Fibroblast of lung (primary cell): ENCODE results near the gene CUBN. TPM values are rescaled to one million over a fixed set of nuclear protein-coding genes. Genes with fewer than 3 reads are reported as not detected.

Experiments used
- DNase-seq, 2 donors: peaks; one replicate each; pipeline versions ENCODE4 v3.0.0 to v3.0.0-alpha.2; 2010; ENCODE audit warnings: low read depth in 2 of 2
- H2AFZ ChIP-seq: 2 replicates; pipeline ENCODE4 v1.5.1; 2012; ENCODE audit warnings: low read length, control low read depth, inconsistent platforms
- H3K27ac ChIP-seq: 2 replicates; pipeline ENCODE4 v1.5.1; 2011; ENCODE audit warnings: low read length, control low read depth; ENCODE audit not compliant: insufficient read depth
- H3K27me3 ChIP-seq: 2 replicates; pipeline ENCODE4 v1.5.1; 2011; ENCODE audit warnings: mild to moderate bottlenecking, low read length; ENCODE audit not compliant: control insufficient read depth, insufficient read depth
- H3K36me3 ChIP-seq: 2 replicates; pipeline ENCODE4 v1.5.1; 2011; ENCODE audit warnings: low read length; ENCODE audit not compliant: control insufficient read depth, insufficient read depth
- H3K4me1 ChIP-seq: 2 replicates; pipeline ENCODE4 v1.5.1; 2011; ENCODE audit warnings: low read length; ENCODE audit not compliant: control insufficient read depth, insufficient read depth; ENCODE audit errors: extremely low read depth
- H3K4me2 ChIP-seq: 2 replicates; pipeline ENCODE4 v1.5.1; 2011; ENCODE audit warnings: low read length, control low read depth; ENCODE audit not compliant: insufficient read depth; ENCODE audit errors: extremely low read depth
- H3K4me3 ChIP-seq, 4 experiments: fragments of 200-600 bp in 1 of 4; sonication (generic) in 1 of 4; replicated peaks in 1 of 4; 2 replicates each; pipeline ENCODE4 v1.5.1; 2011 to 2016; ENCODE audit warnings: low read length in 4 of 4, low read depth in 3 of 4, mild to moderate bottlenecking in 3 of 4, control low read depth in 2 of 4, inconsistent platforms in 1 of 4, mixed read lengths in 1 of 4; ENCODE audit not compliant: insufficient read depth in 1 of 4; ENCODE audit errors: control extremely low read depth in 1 of 4
- H3K79me2 ChIP-seq: 2 replicates; pipeline ENCODE4 v1.5.1; 2012; ENCODE audit warnings: mild to moderate bottlenecking, low read length, inconsistent platforms; ENCODE audit not compliant: control insufficient read depth, insufficient read depth
- H3K9ac ChIP-seq: 2 replicates; pipeline ENCODE4 v1.5.1; 2011; ENCODE audit warnings: mild to moderate bottlenecking, low read length, control low read depth; ENCODE audit not compliant: insufficient read depth
- H3K9me3 ChIP-seq: 2 replicates; pipeline ENCODE4 v1.5.1; 2012; ENCODE audit warnings: low read depth, low read length; ENCODE audit not compliant: control insufficient read depth, insufficient read depth
- H4K20me1 ChIP-seq: 2 replicates; pipeline ENCODE4 v1.5.1; 2011; ENCODE audit warnings: low read length; ENCODE audit not compliant: control insufficient read depth, insufficient read depth; ENCODE audit errors: extremely low read depth
- EZH2 ChIP-seq: IDR thresholded peaks from 2 replicates; pipeline ENCODE4 v1.5.1; 2012; ENCODE audit warnings: low read length, control low read depth, mild to moderate bottlenecking; ENCODE audit errors: missing control alignments
- polyA plus RNA-seq, 2 donors: library from polyadenylated mRNA; depleted of rRNA in 1 of 2; stranded (reverse) in 1 of 2; unstranded in 1 of 2; fragments of >200 nt; gene quantifications; 2 replicates each; pipeline ENCODE4 v1.2.1, GENCODE V29; 2011 to 2012; ENCODE audit warnings: missing spikeins in 1 of 2
- total RNA-seq: library from RNA; depleted of rRNA; stranded (reverse); fragments of >200 nt; gene quantifications from 2 replicates; pipeline ENCODE4 v1.2.1, GENCODE V29; 2014
- TF ChIP-seq, protein P1 (sequence below), 2 donors: IDR thresholded peaks in 1 of 2; conservative IDR thresholded peaks in 1 of 2; 1 replicate in 1 of 2; 2 replicates in 1 of 2; pipeline ENCODE4 v1.5.1; 2011 to 2012; ENCODE audit warnings: low read length in 2 of 2, control low read depth in 1 of 2, inconsistent platforms in 1 of 2, low read depth in 1 of 2, mild to moderate bottlenecking in 1 of 2

The CUBN gene
- total and polyA plus RNA-seq, 2 donors (not counting 1 experiment from before 2014, with no cell fraction given), result 1.3 to 1.5 TPM

DNA sequence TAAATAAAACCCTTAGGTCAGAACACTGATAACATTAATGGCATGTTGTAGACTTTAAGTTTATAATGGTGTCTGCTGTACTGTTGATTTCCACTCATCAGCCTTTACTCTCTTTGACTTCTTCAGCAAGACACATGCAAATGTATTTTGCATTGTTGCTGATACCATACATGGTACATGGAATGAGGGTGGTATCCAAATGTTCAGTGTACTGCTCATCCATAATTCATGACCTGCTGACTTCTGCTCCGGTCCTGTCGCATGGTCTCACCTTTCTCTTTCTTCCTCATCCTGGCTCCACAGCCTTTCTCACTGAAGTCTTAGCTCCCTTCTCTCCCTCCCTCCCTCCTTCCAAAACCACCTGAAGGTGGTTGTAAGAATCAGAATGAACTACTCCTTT lies 4.7 kb upstream of the CUBN start:
- Histone ChIP-seq H3K27ac (no peak overlapping the region), H3K4me2 (no peak overlapping the region), H3K36me3 (no peaks in the 10 kb centered on the region), H3K4me3 (no peak overlapping the region), H3K79me2 (no peaks in the 10 kb centered on the region), H4K20me1 (no peaks in the 10 kb centered on the region), H3K4me1 (no peaks in the 10 kb centered on the region), H3K27me3 (no peaks in the 10 kb centered on the region), H2AFZ (no peak overlapping the region), H3K9ac (no peak overlapping the region), H3K9me3 (no peaks in the 10 kb centered on the region)
- DNase-seq, result no peak
- TF ChIP-seq, protein P1, sequence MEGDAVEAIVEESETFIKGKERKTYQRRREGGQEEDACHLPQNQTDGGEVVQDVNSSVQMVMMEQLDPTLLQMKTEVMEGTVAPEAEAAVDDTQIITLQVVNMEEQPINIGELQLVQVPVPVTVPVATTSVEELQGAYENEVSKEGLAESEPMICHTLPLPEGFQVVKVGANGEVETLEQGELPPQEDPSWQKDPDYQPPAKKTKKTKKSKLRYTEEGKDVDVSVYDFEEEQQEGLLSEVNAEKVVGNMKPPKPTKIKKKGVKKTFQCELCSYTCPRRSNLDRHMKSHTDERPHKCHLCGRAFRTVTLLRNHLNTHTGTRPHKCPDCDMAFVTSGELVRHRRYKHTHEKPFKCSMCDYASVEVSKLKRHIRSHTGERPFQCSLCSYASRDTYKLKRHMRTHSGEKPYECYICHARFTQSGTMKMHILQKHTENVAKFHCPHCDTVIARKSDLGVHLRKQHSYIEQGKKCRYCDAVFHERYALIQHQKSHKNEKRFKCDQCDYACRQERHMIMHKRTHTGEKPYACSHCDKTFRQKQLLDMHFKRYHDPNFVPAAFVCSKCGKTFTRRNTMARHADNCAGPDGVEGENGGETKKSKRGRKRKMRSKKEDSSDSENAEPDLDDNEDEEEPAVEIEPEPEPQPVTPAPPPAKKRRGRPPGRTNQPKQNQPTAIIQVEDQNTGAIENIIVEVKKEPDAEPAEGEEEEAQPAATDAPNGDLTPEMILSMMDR (conservative IDR thresholded peaks at IDR 0.05 in 1 of 2, IDR thresholded peaks at IDR 0.05 in 1 of 2; ENCODE audit: low read depth in 1 of 2, low read length in 2 of 2), result no peak
- TF ChIP-seq EZH2, result no peak

DNA sequence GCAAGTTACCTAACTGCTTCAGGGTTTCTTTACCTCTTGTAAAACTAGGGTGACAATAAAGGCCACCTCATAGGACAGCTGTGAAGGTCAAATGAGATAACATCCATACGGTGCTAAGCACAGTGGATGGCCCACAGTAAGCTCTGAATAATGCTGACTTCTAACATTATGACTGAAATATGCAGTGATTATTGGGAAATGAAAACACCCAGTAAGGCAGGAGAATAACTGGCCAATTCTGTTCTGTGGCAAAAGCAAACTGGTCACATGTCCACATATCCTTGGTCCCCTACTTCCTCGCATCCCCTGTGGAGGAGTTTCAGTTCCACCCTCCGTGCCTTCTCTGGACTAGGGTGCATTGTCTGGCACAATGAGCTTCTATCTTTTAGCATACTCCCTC lies 1.4 kb downstream of the CUBN start:
- H3K27ac ChIP-seq, result no peak overlapping the region
- no peaks in the 10 kb centered on the region for H3K4me1 ChIP-seq
- no peak overlapping the region for H3K9ac ChIP-seq
- H4K20me1 ChIP-seq, result no peaks in the 10 kb centered on the region
- no peaks in the 10 kb centered on the region for H3K27me3 ChIP-seq
- H3K79me2 ChIP-seq, result no peaks in the 10 kb centered on the region
- DNase-seq, result no peak
- H2AFZ ChIP-seq, result no peak overlapping the region
- TF ChIP-seq, protein P1 (conservative IDR thresholded peaks at IDR 0.05 in 1 of 2, IDR thresholded peaks at IDR 0.05 in 1 of 2; ENCODE audit: low read depth in 1 of 2, low read length in 2 of 2), result no peak
- TF ChIP-seq EZH2, result no peak
- H3K4me2 ChIP-seq, result no peak overlapping the region
- H3K36me3 ChIP-seq, result no peaks in the 10 kb centered on the region
- H3K9me3 ChIP-seq, result no peaks in the 10 kb centered on the region
- no peak overlapping the region for H3K4me3 ChIP-seq

DNA sequence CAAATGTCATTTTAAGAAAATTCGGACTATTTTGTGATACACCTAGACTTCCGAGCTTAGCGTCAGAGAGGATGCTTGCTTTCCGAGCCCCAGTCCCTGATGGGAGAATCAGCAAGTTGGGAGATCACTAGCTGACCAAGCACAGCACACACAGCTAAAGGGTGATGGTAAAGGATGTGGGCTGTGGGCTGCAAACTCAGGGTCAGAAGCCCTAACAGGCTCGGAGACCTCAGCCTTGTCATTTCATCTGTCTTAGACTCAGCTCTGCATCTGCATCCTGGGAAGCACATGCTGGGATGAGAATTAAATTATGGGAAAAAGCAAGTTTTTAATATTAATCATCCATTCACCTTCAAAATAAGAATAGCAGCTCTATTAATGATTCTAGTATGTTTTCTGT lies 3.3 kb downstream of the CUBN start:
- Histone ChIP-seq H3K4me3 (no peak overlapping the region), H3K4me1 (peaks cover 7% of the 10 kb centered on the region), H2AFZ (no peak overlapping the region), H3K9me3 (no peaks in the 10 kb centered on the region), H3K4me2 (no peak overlapping the region), H3K9ac (no peak overlapping the region), H3K79me2 (no peaks in the 10 kb centered on the region), H3K36me3 (no peaks in the 10 kb centered on the region), H4K20me1 (no peaks in the 10 kb centered on the region), H3K27me3 (no peaks in the 10 kb centered on the region), H3K27ac (no peak overlapping the region)
- TF ChIP-seq EZH2, result no peak
- TF ChIP-seq, protein P1 (conservative IDR thresholded peaks at IDR 0.05 in 1 of 2, IDR thresholded peaks at IDR 0.05 in 1 of 2; ENCODE audit: low read depth in 1 of 2, low read length in 2 of 2), result no peak
- no peak for DNase-seq
